Loucy (cell line): ENCODE data around the gene LAMC3.

Experiments used
- H2AFZ ChIP-seq: fragments of 200-600 bp; sonication (generic); 2 replicates; pipeline ENCODE4 v1.6.0; 2016; ENCODE audit warnings: antibody characterized with exemption, mild to moderate bottlenecking, low read length, moderate library complexity
- H3F3A ChIP-seq: fragments of 200-600 bp; 2 replicates; pipeline ENCODE4 v1.6.0; 2016; ENCODE audit warnings: antibody characterized with exemption, low read depth, mild to moderate bottlenecking
- H3K27me3 ChIP-seq: fragments of 200-600 bp; sonication (generic); 2 replicates; pipeline ENCODE4 v1.6.1; 2014; ENCODE audit warnings: low read length, mild to moderate bottlenecking; ENCODE audit not compliant: insufficient read depth, poor library complexity, severe bottlenecking
- H3K36me3 ChIP-seq: fragments of 200-600 bp; sonication (generic); 2 replicates; pipeline ENCODE4 v1.6.1; 2016; ENCODE audit warnings: low read length; ENCODE audit not compliant: insufficient read depth
- H3K4me1 ChIP-seq: fragments of 200-600 bp; sonication (generic); 2 replicates; pipeline ENCODE4 v1.5.1; 2014; ENCODE audit warnings: low read length, mild to moderate bottlenecking; ENCODE audit not compliant: insufficient read depth, poor library complexity, severe bottlenecking
- H3K4me2 ChIP-seq: fragments of 200-600 bp; sonication (generic); 2 replicates; pipeline ENCODE4 v1.6.0; 2014; ENCODE audit warnings: antibody characterized with exemption, low read length, low read depth, mild to moderate bottlenecking; ENCODE audit not compliant: poor library complexity, severe bottlenecking
- H3K4me3 ChIP-seq: fragments of 200-600 bp; sonication (generic); 2 replicates; pipeline ENCODE4 v1.5.1; 2014; ENCODE audit warnings: low read length, mild to moderate bottlenecking, mixed read lengths; ENCODE audit not compliant: poor library complexity, severe bottlenecking
- H3K79me2 ChIP-seq: fragments of 200-600 bp; sonication (generic); 2 replicates; pipeline ENCODE4 v1.6.1; 2014; ENCODE audit warnings: low read length; ENCODE audit not compliant: insufficient read depth
- H3K9ac ChIP-seq: fragments of 200-600 bp; sonication (generic); 2 replicates; pipeline ENCODE4 v1.6.0; 2014; ENCODE audit warnings: mild to moderate bottlenecking, low read depth, low read length, moderate library complexity; ENCODE audit not compliant: poor library complexity, severe bottlenecking
- H3K9me2 ChIP-seq: fragments of 200-600 bp; sonication (generic); replicated peaks from 2 replicates; pipeline ENCODE4 v1.6.1; 2016; ENCODE audit warnings: low read depth, low read length, mixed read lengths
- H3K9me3 ChIP-seq: fragments of 200-600 bp; sonication (generic); 2 replicates; pipeline ENCODE4 v1.6.1; 2014; ENCODE audit warnings: mild to moderate bottlenecking, antibody characterized with exemption, low read length, low read depth; ENCODE audit not compliant: insufficient read depth
- H4K20me1 ChIP-seq: fragments of 200-600 bp; sonication (generic); 2 replicates; pipeline ENCODE4 v1.6.0; 2014; ENCODE audit warnings: antibody characterized with exemption, low read length, mild to moderate bottlenecking; ENCODE audit not compliant: insufficient read depth, poor library complexity, severe bottlenecking
- CTCF ChIP-seq: fragments of 200-600 bp; sonication (generic); conservative IDR thresholded peaks from 2 replicates; pipeline ENCODE4 v1.5.1; 2014; ENCODE audit warnings: mild to moderate bottlenecking, antibody characterized with exemption, low read length
- EZH2phosphoT487 ChIP-seq: fragments of 200-600 bp; IDR thresholded peaks from 2 replicates; pipeline ENCODE4 v1.6.1; 2018; ENCODE audit warnings: antibody characterized with exemption, mild to moderate bottlenecking, moderate library complexity, borderline replicate concordance

Gene LAMC3

GRCh38 chr9:131011274-131012022 is 2.5 kb downstream of the LAMC3 start:
- Histone ChIP-seq H2AFZ (no peak overlapping the region), H4K20me1 (no peaks in the 10 kb centered on the region), H3K79me2 (no peaks in the 10 kb centered on the region), H3K4me3 (no peak overlapping the region), H3K27me3 (no peaks in the 10 kb centered on the region), H3K4me1 (no peaks in the 10 kb centered on the region), H3K9me2 (no peaks in the 10 kb centered on the region), H3K9ac (no peak overlapping the region), H3F3A (no peaks in the 10 kb centered on the region), H3K4me2 (no peak overlapping the region), H3K36me3 (no peaks in the 10 kb centered on the region), H3K9me3 (no peaks in the 10 kb centered on the region)
- TF ChIP-seq EZH2phosphoT487 (no peak), CTCF (no peak)

- no peaks in the 10 kb centered on the region for H3K36me3 ChIP-seq
- H2AFZ ChIP-seq = no peak overlapping the region
- H3K79me2 ChIP-seq = no peaks in the 10 kb centered on the region
- H3F3A ChIP-seq = no peaks in the 10 kb centered on the region
- H3K27me3 ChIP-seq = no peaks in the 10 kb centered on the region
- H3K4me1 ChIP-seq = no peaks in the 10 kb centered on the region
- H3K4me2 ChIP-seq = no peak overlapping the region
- H3K4me3 ChIP-seq = no peak overlapping the region
- no peaks in the 10 kb centered on the region for H4K20me1 ChIP-seq
- no peaks in the 10 kb centered on the region for H3K9me3 ChIP-seq
- TF ChIP-seq EZH2phosphoT487 (no peak), CTCF (no peak)
- no peak overlapping the region for H3K9ac ChIP-seq
- H3K9me2 ChIP-seq = no peaks in the 10 kb centered on the region
These were observed 3.0 kb downstream of the LAMC3 start for GRCh38 chr9:131012023-131012334.

- Histone ChIP-seq H3K36me3 (no peaks in the 10 kb centered on the region), H2AFZ (no peak overlapping the region), H3K9ac (no peak overlapping the region), H3K9me2 (no peaks in the 10 kb centered on the region), H3K9me3 (no peaks in the 10 kb centered on the region), H3K4me3 (no peak overlapping the region), H3K4me2 (no peak overlapping the region), H4K20me1 (no peaks in the 10 kb centered on the region), H3K27me3 (no peaks in the 10 kb centered on the region), H3F3A (no peaks in the 10 kb centered on the region), H3K4me1 (no peaks in the 10 kb centered on the region), H3K79me2 (no peaks in the 10 kb centered on the region)
- no peak for TF ChIP-seq CTCF
- no peak for TF ChIP-seq EZH2phosphoT487
These were observed 3.5 kb downstream of the LAMC3 start for GRCh38 chr9:131012396-131012917.
